Fibroblast of mammary gland (primary cell): ENCODE measurements around the gene LSM5.

Source experiments
- DNase-seq: peaks from one replicate; pipeline ENCODE4 v3.0.0-alpha.2; 2010; ENCODE audit warnings: low read depth
- H3K4me3 ChIP-seq: 2 replicates; pipeline ENCODE4 v1.5.1; 2011; ENCODE audit warnings: low read depth, mild to moderate bottlenecking, low read length, moderate library complexity; ENCODE audit not compliant: control insufficient read depth
- TF ChIP-seq, protein P1 (sequence below): conservative IDR thresholded peaks from 2 replicates; pipeline ENCODE4 v1.5.1; 2011; ENCODE audit warnings: low read depth, low read length, inconsistent platforms; ENCODE audit not compliant: control insufficient read depth, insufficient read depth

The LSM5 gene

DNA sequence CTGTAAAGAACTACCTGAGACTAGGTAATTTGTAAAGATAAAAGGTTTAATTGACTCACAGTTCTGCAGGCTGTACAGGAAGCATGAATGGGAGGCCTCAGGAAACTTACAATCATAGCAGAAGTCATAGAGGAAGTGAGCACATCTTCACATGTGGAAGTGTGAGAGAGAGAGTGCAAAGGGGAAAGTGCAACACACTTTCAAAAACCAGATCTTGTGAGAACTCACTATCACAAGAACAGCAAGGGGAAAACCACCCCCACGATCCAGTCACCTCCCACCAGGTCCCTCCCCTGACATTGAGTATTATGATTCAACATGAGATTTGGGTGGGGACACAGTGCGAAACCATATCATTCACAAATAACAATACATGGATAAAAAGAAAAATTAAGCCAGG is 29.6 kb upstream of the LSM5 start:
- TF ChIP-seq, protein P1, sequence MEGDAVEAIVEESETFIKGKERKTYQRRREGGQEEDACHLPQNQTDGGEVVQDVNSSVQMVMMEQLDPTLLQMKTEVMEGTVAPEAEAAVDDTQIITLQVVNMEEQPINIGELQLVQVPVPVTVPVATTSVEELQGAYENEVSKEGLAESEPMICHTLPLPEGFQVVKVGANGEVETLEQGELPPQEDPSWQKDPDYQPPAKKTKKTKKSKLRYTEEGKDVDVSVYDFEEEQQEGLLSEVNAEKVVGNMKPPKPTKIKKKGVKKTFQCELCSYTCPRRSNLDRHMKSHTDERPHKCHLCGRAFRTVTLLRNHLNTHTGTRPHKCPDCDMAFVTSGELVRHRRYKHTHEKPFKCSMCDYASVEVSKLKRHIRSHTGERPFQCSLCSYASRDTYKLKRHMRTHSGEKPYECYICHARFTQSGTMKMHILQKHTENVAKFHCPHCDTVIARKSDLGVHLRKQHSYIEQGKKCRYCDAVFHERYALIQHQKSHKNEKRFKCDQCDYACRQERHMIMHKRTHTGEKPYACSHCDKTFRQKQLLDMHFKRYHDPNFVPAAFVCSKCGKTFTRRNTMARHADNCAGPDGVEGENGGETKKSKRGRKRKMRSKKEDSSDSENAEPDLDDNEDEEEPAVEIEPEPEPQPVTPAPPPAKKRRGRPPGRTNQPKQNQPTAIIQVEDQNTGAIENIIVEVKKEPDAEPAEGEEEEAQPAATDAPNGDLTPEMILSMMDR = no peak
- no peak for DNase-seq
- H3K4me3 ChIP-seq = no peak overlapping the region

DNA sequence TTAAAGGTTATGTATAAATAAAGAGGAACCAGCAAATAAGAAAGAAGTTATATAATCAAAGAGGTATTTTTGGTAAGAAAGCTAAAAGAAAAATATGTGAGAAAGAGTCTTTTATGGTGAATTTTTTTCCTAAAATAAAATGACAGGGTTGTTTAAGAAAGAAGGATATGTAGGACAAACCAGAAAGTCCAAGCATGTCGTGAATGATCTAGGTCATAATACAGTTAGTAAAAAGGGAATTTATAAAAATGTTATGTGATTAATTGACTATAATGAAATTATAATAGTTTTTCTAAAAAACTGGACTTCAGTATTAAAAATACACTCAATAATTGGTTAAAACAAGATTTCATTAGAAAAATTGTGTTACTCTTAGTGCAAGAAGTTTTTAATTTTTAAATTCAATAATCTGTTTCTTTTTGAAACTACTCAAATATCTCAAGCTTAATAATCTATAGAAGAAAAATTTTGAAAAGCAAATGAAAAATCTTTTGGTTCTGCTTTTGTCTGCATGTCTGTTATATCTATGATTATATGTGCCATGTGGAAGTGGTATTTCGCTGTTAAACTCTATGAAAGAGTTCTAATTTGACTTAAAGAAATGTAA is 28.5 kb upstream of the LSM5 start:
- peak; percentile 85 for DNase-seq

DNA sequence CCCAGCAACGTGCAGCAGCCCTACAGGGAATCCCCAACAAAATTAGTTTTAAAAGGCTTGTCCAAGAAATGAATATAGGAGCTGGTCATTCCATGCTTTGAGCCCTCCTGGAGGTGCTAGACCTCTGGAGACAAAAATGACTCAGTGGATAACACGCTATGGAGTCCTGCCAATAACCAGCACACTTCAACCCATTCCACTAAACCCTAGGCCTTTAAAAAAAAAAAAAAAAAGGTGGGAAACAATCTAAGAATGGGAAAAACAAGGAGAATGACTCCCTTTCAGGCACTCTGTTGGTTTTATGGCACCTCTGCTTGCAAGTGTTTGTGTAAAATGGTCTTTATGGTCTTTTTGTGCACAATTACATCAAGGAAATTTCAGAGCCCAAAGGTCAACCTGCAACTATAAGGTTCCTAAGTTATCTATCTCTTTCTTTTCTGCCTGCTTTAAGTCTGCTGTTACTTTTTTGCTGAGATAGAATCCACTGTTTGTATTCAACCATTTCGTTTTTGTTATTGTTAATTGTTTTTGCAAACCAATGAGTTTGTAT is 26.4 kb upstream of the LSM5 start:
- DNase-seq = peak; percentile 70
- no peak overlapping the region for H3K4me3 ChIP-seq
- TF ChIP-seq, protein P1 = no peak

More for the DNA sequence above, 28.5 kb upstream of the LSM5 start:
- TF ChIP-seq, protein P1 = no peak
- no peak overlapping the region for H3K4me3 ChIP-seq

DNA sequence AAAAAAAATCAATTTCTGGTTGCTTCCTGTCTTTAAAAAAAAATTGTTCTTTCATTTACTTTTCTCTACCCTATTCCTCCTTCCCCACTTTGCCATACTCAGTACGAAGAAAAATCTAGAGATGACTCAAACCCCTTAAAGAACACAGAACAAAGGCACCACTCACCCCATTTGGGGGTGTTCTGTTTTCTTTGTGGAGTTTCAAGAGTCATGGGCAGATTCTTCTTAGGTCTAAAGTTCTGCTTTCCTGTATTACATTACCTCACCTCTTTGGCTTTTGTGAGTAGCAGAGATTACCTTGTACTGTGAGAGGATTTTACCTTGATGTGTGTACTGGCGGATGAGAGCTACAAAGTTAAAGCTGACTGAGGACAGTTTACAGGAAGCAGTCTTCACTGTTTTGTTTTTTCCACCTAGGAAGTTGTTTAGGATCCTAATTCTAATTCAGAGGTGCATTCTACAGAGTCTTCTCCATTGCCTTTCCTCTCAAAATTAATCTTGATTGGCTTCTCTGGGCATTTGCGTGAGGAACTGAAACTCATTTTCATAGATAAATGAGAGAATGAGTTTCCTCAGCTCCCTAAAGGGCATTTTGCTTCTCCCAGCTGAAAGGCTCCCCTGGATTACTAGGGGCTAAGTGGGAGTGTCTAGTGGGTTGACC is 25.8 kb upstream of the LSM5 start:
- DNase-seq = no peak
- TF ChIP-seq, protein P1 = no peak
- H3K4me3 ChIP-seq = no peak overlapping the region

DNA sequence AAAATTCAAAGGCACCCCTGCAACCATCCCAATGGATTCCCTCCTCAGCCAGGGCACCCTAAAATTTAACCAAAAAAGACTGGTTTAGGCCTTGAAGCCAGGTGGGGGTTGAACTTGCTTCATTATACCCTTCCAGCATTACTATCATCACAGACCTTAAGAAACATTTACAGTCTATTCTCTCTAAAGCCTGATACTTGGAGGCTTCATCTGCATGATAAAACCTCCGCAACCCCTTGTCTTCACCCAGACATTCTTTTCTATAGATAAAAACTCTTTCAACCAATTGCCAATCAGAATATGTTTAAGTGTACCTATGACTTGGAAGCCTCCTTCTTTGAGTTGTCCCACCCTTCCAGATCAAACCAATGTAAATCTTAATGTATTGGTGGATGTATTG is 23.0 kb upstream of the LSM5 start:
- no peak overlapping the region for H3K4me3 ChIP-seq
- DNase-seq = no peak
- TF ChIP-seq, protein P1 = no peak

DNA sequence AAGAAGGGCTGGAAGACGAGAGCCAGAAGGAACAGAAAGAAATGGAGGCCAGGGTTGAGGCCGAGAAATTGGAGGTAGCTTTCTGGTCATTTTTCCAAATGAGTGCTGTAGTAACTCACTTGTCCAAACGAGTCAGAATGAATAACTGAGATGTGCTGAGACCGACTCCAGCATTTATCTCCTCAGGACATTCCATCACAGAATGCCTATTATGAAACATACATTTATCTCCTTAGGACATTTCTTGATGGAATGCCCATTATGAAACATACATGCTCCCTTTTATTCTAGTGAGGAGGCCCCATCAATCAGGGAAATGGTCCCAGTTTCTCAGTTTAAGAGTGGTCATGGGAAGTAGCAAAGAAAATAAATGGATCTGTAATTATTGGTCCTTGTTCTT is 21.6 kb upstream of the LSM5 start:
- DNase-seq = no peak
- TF ChIP-seq, protein P1 = no peak
- H3K4me3 ChIP-seq = no peak overlapping the region
